A549 treated with RU486 at 1 μM for 4 hours (cell line): ENCODE data around the gene FBXL16. TPM values are rescaled to one million over a fixed set of nuclear protein-coding genes. Genes with fewer than 3 reads are reported as not detected.

Experiments
- total RNA-seq: library from RNA; stranded (reverse); fragments of 200-300 nt; extraction: Qiagen RNA extraction; gene quantifications from 5 replicates; pipeline ENCODE4 v1.2.3, GENCODE V29; 2022; ENCODE audit warnings: low read depth

Gene FBXL16
- total RNA-seq, 1 experiment from 2014 or later: 3.4 TPM

Other genes with a start within 250 kb of the FBXL16 start
- 41.1 to 84.0 TPM (median 73.2 TPM) in 5 replicates for gene CAPN15, start 178.1 kb downstream of the FBXL16 start, total RNA-seq
- gene PRR35, start 145.4 kb downstream of the FBXL16 start, total RNA-seq: 0.06 to 0.18 TPM (median 0.13 TPM) in 5 replicates
- gene NHLRC4, start 138.8 kb downstream of the FBXL16 start, total RNA-seq: 0.11 to 0.39 TPM (median 0.21 TPM) in 5 replicates
- gene PIGQ, start 135.8 kb downstream of the FBXL16 start, total RNA-seq: 25.3 to 44.0 TPM (median 34.0 TPM) in 5 replicates
- gene RAB40C, start 115.7 kb downstream of the FBXL16 start, total RNA-seq: 10.7 to 19.4 TPM (median 17.7 TPM) in 5 replicates
- gene WFIKKN1, start 74.8 kb downstream of the FBXL16 start, total RNA-seq: 0.10 to 0.23 TPM (median 0.13 TPM) in 5 replicates
- gene METTL26, start 69.5 kb downstream of the FBXL16 start, total RNA-seq: 85.3 to 150 TPM (median 144 TPM) in 5 replicates
- 21.2 to 49.7 TPM (median 47.2 TPM) in 5 replicates for gene MCRIP2, start 64.0 kb downstream of the FBXL16 start, total RNA-seq
- gene WDR90, start 56.4 kb downstream of the FBXL16 start, total RNA-seq: 16.6 to 34.6 TPM (median 27.1 TPM) in 5 replicates
- gene RHOT2, start 37.7 kb downstream of the FBXL16 start, total RNA-seq: 59.7 to 96.5 TPM (median 84.1 TPM) in 5 replicates
- 0.67 to 1.7 TPM (median 1.4 TPM) in 5 replicates for gene RHBDL1, start 30.1 kb downstream of the FBXL16 start, total RNA-seq
- 83.4 to 138 TPM (median 123 TPM) in 5 replicates for gene STUB1, start 25.4 kb downstream of the FBXL16 start, total RNA-seq
- gene JMJD8, start 21.5 kb downstream of the FBXL16 start, total RNA-seq: 63.7 to 86.1 TPM (median 79.3 TPM) in 5 replicates
- 3.9 to 6.4 TPM (median 5.5 TPM) in 5 replicates for gene WDR24, start 15.4 kb downstream of the FBXL16 start, total RNA-seq
- gene METRN, start 9.3 kb upstream of the FBXL16 start, total RNA-seq: 63.5 to 222 TPM (median 177 TPM) in 5 replicates
- gene ANTKMT, start 15.3 kb upstream of the FBXL16 start, total RNA-seq: 33.9 to 70.7 TPM (median 53.2 TPM) in 5 replicates
- gene CCDC78, start 20.6 kb upstream of the FBXL16 start, total RNA-seq: 3.1 to 6.6 TPM (median 5.5 TPM) in 5 replicates
- 12.8 to 21.7 TPM (median 16.8 TPM) in 5 replicates for gene HAGHL, start 21.3 kb upstream of the FBXL16 start, total RNA-seq
- gene CIAO3, start 35.2 kb upstream of the FBXL16 start, total RNA-seq: 15.1 to 23.9 TPM (median 21.0 TPM) in 5 replicates
- 1.7 to 3.1 TPM (median 2.4 TPM) in 5 replicates for gene MSLN, start 54.9 kb upstream of the FBXL16 start, total RNA-seq
- gene RPUSD1, start 82.6 kb upstream of the FBXL16 start, total RNA-seq: 33.4 to 55.9 TPM (median 54.0 TPM) in 5 replicates
- gene CHTF18, start 82.8 kb upstream of the FBXL16 start, total RNA-seq: 13.7 to 28.0 TPM (median 26.4 TPM) in 5 replicates
- not detected in 5 replicates for gene GNG13, start 94.9 kb upstream of the FBXL16 start, total RNA-seq